C4-2B (cell line): Measurements from ENCODE around the gene ALPL.
A peak's percentile ranks its signal among the peaks of the same experiment; 100 is the strongest.

Experiments used
- H3K27ac ChIP-seq: fragments of 450-650 bp; 2 replicates; pipeline ENCODE4 v1.5.1; 2017
- CTCF ChIP-seq: fragments of 450-650 bp; conservative IDR thresholded peaks from 2 replicates; pipeline ENCODE4 v1.5.1; 2017; ENCODE audit warnings: mild to moderate bottlenecking
- ZFX ChIP-seq: fragments of 450-650 bp; IDR thresholded peaks from 2 replicates; pipeline ENCODE4 v1.6.1; 2017

ALPL gene

GRCh38 chr1:21622466-21623315 is 113.5 kb downstream of the ALPL start:
- H3K27ac ChIP-seq, result peak overlapping the region; percentile 80
- TF ChIP-seq CTCF (no peak), ZFX (no peak)

- TF ChIP-seq CTCF (no peak), ZFX (no peak)
- H3K27ac ChIP-seq, result peak overlapping the region; percentile 80
Observed at GRCh38 chr1:21623410-21623961, 114.3 kb downstream of the ALPL start.

GRCh38 chr1:21624571-21625389 is 115.6 kb downstream of the ALPL start:
- TF ChIP-seq CTCF (no peak), ZFX (no peak)
- H3K27ac ChIP-seq, result peak overlapping the region; percentile 80

- H3K27ac ChIP-seq, result peak overlapping the region; percentile 80
- TF ChIP-seq ZFX, result no peak
- no peak for TF ChIP-seq CTCF
Observed at GRCh38 chr1:21625390-21626190, 116.4 kb downstream of the ALPL start.

GRCh38 chr1:21626921-21627339 is 117.7 kb downstream of the ALPL start:
- no peak for TF ChIP-seq ZFX
- no peak for TF ChIP-seq CTCF
- peak overlapping the region; percentile 80; the same call in 1 of the 2 replicates for H3K27ac ChIP-seq
